Measurements from ENCODE around the gene CHST6.
"Not testable (repeated sequence)": the region's sequence is repeated elsewhere in the genome, so short reads cannot be mapped to it uniquely, and the experiment has no call there.

CHST6 gene

DNA sequence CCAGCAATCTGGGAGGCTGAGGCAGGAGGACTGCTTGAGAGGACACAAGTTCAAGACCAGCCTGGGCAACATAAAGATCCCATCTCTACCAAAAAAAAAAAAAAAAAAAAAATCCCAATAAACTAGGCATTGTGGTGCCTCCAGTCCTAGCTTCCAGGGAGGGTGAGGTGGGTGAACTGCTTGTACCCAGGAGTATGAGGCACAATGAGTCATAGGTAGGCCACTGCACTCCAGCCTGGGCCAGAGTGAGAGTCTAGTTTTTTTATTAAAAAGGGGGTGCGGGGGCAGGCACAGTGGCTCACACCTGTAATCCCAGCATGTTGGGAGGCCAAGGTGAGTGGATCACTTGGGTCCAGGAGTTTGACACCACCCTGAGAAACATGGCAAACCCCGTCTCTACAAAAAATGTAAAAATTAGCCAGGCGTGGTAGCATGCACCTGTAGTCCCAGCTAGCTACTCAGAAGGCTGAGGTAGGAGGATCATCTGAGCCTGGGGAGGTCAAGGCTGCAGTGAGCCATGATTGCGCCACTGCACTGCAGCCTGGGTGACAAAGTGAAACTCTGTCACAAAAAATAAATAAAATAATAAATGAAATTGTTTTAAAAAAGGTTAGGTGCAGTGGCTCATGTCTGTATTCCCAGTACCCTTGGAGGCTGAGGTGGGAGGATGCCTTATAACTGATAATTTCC, 7.8 kb upstream of the CHST6 start:
- FAIRE-seq, result no peak

DNA sequence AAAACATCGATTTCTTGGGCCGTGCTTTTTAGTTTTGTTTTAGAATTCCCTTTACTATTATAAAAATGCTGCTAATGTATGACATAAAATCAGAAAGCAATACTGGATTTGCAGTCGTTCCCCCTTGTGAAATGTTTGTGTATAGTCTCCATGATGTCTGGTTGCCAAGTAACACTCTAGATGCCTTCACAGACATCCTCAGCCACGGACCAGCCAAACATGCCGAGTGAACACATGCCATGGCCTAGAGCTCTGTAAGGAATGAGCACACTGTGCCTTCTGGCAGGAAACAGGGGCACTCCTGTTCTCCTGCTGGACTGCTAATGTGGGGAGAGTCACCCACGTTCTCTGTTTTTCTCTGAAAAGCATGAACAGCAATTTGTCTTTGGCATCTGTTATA, 6.6 kb upstream of the CHST6 start:
- FAIRE-seq, result not testable (repeated sequence)

DNA sequence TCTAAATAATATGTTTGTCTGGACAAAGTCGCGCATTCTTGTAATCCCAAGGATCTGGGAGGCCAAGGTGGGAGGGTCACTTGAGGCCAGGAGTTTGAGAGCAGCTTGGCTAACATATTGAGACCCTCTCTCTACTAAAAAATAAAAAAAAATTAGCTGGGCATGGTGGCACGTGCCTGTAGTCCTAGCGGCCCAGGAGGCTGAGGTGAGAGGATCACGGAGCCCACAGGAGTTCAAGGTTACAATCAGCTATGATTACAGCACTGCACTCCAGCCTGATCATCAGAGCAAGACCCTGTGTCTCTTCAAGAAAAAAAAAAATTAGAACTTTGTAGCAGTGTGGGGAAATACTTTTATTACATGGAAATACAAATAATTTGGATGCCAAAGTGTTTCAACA, 6.1 kb upstream of the CHST6 start:
- no peak for FAIRE-seq

DNA sequence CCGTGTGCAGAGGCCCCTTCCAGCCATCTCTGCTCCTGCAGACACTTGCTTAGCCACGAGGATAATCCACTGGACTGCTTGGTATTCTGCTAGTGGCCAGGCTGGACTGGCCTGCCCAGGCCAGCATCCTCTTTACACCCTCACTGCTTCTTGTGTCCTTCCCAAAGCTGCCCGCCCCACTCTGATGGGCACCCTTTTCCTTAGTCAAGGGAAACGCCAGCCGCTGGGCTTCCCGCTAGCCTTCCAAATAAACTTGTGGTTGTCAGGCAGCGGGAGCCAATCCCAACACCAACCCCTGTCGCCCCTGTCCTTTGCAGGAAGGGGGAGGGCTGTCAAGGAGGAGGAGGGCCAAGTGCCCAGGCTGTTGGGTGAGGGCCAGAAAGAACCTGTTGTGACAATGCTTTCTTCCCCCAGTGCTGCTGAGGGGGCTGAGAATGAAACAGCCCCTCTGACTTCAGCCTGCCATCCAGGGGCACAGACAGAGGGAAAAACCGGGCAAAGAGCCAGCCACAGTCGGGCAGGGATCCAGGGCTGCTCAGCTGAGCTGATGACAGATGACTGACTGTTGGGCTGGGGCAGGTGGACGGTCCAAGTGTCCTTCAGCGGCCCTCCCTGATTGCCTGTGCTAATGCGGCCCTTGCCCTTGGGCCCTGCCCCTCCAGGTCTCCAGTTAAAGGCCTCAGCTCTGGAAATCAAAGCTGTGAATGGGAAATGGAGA, 3.5 kb upstream of the CHST6 start:
- FAIRE-seq, result not testable (repeated sequence)

DNA sequence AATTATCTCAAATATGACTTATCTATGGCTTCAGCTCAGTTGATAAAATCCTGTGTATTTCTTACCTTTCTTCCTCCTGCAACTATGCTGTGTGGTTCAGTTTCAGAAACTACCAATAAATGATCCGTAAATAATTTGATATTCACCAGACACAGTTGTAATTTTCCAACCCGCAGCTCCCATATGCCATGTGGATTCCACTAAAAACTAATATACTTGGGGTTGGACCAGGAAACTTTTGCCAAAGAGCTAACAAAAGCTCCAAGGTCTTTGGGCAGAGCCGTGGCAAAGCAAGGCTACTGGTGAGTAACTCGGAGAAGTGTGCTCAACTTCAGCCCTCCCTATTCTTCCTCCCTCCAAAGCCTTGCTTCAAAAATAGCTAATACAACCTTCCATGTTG, 2.3 kb upstream of the CHST6 start:
- FAIRE-seq, result no peak

DNA sequence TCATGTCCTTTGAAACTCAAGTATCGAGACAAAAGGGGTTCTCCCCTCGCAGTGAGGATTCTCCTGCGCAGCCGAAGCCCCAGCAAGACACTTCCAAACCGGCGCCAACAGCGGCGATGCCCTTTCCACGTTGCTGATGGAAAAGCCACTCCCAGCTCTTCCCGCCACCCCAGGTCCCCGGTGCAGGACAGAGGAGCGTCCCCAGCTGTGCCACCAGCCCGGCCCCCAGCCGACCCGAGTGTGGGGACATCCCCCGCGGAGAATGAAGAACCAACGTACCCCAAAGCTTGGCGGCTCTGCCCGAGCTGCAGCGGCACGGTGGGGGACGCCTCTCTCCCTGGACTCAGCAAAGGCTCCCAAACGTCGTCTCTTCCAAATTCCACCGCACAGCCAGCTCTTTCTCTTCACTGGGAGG, 573 bp downstream of the CHST6 start:
- FAIRE-seq, result no peak

DNA sequence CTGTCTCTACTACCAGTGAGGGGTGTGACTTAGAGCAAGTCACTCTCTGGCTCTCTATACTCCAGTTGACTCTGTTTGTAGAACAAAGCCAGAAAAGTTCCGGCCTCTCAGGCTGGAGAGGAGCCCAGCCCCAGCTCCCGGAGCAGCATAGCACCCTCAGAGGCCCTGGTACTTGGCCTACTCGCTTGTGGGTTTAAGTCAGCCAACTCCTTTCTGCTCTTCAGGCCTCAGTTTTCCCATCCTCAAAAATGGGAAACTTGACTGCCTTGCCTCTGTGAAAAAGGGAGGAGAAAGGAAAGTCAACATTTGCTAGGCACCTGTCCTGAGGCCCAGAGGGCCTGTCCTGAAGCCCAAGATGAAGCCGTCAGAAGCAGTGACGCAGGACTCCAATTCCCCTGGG, 1.1 kb downstream of the CHST6 start:
- FAIRE-seq, result no peak

DNA sequence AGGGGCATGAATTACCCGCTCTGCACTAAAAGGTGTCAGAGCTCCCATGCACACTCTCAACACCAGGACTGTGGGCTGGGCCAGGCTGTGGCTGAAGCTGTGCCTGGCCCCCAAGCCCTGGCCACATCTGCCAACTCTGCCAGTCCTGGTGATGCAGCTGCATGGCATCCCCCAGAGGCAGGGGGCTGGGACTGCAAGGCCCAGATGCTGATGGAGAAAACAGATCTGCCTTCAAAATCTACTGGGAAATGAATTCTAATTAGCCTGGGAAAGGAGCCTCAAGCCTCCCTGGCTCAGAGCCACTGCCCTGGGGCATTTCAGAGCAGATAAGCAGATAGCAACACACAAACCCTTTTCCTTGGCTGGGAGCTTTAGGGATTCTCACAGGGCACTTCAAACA, 3.4 kb downstream of the CHST6 start:
- FAIRE-seq, result no peak

DNA sequence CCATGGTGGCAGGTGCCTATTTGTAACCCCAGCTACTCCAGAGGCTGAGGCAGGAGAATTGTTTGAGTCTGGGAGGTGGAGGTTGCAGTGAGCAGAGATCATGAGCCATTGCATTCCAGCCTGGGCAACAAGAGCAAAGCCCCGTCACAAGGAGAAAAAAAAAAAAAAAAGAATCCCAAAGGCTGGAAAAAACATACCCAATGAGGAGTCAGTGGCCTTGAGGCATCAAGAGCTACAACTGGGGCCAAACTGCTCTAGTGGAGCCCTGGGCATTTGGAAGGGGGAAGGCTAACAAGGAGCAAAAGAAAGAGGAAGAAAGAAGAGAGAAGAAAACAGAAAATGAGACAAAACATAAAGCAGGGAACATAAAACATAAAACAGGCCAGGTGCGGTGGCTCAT, 6.9 kb downstream of the CHST6 start:
- FAIRE-seq, result no peak

DNA sequence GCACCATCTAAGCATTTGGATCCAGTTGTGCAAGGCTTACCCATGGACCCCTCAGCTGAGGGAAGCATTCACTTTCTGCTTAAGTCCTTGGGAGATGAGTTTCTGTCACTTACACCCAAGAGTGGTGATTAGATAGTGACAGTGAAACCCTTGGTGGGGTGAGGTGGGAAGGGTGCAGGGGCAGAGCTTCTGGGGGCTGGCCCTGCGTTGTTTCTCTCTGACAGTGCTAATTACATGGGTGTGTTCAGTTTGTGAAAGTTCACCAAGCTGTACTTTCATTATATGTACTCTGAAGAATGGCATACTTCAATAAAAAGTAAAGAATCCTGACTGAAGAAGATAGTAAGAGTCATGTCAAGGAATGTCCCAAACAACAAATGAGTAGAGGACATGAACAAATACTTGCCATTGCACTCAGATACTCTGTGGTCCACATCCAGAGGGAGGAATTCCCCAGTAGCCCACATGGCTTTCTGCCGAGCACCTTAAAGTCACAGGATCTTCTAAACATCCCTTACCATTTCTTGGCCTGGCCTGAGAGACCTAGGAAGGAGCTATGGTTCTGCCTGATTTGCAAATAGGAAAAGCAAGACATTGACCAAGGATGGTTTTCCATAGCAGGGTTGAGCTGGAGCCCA, 8.4 kb downstream of the CHST6 start:
- no peak for FAIRE-seq

DNA sequence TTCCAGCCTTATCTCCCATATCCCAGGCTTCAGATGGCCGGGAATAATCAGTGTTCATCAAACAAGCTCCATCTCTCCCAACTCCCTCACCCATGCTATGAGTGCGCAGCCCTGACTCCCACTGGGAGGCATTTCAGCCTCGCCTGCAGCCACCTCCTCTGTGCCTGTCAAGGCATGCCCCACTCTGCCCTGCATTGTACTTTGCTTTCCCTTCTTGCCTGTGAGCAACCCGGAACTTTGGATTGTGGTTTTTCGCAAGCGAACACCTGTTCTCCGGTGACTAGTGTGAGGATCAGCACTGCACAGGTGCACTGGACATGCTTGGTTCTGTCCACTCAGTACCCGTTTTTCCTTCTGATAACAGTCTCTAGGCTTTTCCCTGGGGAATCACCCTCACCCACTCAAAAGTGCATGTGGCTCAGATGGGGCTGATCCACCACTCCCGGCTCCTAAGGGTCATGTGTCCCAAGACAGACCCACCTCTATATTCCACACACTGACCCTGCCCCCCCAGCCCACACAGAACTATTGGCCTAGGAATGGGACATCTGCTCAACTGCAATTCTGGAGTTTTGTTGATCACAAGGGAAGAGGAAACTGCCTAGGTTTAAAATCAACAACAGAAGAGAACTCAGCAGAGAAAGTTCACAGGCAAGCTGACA, 9.1 kb downstream of the CHST6 start:
- no peak for FAIRE-seq

DNA sequence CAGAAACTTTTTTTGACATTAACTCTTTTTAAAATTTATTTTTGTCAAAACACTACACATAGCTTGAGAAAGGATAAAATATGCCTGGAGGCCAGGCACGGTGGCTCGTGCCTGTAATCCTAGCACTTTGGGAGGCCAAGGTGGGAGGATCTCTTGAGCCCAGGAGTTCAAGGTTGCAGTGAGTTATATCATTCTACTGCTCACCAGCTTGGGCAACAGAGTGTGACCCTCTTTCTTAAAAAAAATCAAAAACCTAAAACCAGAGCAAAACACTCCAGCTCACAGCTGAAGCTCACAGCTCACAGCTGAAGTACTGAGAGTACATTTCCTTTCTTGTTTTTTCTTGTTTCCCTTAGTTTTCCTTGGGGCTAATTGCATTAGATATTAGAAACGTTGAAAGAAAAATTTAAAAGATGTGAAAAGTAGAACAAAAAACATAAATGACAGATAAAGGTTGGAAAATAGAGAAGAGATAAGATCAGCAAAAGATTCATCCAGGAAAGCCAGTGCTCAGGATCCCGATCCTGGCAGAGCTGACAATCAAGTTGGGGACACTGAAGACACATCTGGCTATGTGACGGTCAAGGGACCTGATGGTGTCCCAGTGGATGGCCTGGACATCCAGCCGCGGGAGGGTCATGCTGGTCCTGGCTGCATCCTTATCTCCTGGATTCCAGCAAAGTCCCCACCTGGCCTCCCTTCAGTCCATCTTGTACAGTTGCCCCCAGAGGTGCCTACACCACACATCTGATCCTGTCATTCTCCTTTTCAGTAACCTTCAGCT, 9.8 kb downstream of the CHST6 start:
- no peak for FAIRE-seq

DNA sequence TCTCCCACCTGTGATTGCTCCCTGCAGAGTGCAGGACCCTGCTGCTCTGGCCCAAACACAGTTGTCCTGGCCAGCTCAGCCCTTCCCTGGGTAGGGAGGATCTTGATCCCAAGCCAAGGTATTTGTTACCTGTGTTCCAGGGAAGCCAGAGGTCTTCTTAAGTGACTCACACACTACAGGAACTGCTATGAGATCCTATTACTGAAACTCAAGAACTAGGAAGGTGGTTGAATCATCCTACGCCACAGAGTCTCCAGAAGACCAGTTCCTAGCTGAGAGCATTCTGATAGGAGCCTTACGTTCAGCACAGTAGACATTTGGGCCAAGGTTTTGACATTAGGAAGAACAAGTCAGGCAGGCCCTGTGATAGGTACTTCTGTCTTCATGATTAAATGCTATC, 12.0 kb downstream of the CHST6 start:
- no peak for FAIRE-seq

DNA sequence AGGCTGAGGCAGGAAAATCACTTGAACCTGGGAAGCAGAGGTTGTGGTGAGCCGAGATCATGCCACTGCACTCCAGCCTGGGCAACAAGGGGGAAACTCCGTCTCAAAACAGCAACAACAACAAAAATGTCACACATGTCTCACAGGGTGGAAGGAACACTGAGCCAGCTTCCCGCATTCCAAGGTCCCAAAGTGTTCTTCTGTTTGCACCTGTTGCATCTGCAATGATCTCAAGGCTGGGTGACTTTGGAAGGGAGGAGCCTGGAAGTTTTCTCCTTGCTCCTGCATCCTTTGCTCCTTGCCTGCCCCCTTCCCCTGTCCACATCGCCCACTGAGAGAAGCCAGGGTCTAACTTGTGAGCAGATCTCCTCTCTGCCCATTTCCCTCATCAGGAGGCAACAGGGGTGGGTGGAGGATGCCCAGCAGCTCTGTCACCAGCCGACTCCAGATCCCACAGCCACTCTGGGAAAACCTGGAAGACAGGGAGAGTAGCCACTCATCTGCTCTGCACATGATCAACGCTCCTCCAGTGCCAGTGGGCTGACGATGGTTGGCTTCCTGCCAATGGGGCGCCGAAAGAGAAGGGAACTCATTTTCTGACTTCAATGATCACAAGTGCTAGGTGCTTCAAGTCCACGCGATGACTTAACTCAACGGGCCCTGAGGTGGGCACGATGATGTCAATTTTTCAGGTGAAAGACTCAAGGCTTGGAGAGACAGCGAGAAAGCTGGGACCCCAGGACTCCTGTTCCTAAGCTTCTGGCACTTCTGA, 12.6 kb downstream of the CHST6 start:
- no peak for FAIRE-seq

DNA sequence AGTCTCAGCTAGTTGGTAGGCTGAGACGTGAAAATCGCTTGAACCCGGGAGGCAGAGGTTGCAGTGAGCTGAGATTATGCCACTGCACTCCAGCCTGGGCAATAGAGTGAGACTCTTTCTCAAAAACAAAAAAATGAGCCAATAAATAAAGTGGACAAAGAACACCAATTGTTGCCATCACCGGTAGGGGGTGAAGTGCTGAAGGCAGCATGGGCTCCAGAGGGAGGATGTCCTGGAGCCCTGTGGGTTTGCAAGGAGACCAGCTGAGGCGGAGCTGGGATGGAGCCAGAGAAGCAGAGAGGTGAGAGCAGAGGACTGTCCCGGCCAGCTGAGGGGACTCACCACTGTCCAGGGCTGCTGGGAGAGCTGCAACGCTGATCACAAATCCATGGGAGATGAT, 13.8 kb downstream of the CHST6 start:
- FAIRE-seq, result no peak

DNA sequence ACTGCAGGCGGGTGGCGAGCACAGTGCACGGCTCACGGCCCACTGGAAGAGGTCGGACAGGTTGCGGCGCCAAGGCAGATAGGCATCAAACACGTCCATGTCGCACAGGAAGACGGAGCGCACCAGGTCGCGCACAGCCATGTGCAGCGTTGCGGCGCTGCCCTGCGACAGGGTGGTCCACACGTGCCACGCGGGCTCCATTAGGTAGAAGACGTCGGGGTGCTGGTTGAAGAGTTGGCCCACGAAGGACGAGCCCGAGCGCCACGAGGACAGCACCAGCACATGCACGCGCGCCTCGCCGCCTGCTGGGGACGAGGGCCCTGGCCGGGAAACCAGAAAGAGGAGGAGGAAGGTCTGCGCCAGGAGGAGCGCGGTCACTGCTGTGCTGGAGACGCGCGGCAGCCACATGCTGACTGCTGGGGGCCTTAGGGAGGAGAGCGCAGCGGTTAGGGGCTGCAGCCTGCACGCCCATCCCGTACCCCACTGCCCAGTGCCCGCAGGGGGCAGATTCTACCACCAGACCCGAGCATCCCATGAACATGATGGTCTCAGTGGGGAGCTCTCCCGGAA, 15.7 kb downstream of the CHST6 start:
- FAIRE-seq, result no peak

DNA sequence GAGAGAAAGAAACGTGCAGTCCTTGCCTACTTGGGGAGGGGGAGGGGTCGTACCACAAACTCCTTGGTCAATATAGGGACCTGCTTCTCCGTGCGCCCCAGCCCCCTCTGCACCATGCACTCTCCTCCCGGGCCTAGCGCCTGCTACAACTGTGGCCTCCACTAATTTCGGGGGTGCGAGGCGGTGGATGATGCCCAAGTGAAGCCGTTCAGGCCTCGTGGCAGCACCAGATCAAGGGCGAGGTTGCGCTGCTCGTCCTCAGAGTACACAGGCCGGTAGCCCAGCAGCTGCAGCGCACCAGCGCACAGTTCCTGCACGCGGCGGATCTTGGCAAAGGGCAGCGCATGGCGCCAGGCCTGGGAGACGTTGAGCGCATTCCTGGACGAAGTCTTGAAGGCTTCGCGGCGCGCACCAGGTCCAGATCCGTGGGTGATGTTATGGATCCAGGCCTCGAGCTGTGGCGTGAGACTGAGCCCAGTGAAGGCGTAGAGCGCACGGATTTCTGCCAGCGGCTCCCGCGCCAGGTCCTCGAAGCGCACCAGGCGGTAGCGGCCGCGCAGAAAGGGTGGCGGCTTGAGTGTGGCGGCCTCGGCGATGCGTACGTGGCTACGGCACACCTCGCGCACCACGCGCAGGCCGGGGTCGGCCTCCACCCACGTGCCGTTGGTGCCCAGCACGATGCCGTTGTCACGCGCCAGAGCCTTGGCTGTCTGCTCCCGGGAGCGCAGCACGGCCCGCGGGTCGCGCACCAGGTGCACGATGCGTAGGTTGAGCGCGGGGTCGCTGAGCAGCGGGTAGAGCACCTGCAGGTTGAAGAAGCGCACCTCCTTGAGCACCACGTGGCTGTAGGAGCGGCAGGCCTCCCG, 16.5 kb downstream of the CHST6 start:
- no peak for FAIRE-seq

DNA sequence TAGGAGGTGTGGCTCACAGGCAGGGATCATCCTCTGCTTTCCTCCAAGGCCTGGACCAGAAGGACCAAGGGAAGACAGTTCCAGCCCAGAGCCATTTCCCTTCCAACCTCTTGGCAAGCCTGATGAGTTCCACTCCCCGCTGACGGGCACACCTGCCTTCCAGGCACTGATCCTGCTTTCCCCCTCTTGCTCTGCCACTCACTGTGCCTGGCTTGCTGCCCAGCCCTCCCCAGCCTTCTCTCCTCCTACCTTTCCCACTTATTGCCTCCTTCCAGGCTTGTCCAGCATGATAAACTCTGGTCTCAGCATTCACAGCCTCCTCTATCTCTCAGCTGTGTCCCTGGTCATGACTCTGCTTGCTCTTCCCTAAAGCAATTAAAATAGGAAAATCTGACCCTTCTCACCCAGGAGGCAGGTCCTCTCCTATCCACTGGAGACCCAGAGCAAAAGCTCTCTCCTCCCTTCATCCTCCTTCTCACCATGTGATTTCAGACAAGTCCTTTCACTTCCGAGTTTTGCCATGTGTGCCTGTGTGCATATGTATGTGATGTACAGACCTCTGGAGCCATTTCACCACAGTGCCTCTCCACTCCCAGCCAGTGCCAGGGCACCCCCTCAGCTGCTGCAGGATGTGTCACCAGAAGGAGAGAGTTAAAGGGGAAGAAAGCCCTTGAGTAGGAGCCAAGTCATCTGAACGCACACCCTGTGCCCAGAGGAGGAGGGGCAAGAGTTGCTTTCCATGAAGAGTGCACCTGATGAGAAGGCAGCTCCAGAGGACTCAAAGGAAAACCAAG, 17.4 kb downstream of the CHST6 start:
- FAIRE-seq, result no peak

DNA sequence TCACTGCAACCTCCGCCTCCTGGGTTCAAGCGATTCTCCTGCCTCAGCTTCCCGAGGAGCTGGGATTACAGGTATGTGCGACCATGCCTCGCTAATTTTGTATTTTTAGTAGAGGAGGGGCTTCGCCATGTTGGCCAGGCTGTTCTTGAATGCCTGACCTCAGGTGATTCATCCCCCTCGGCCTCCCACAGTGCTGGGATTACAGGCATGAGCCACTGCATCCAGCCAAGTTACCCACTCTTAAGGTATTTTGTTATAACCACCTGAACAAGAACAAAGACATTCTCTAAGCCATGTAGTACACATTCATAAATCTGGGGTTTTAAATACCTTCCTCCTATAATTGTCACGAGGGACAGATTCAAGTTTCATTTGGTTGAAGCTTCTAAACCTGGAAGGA, 18.4 kb downstream of the CHST6 start:
- FAIRE-seq, result no peak

DNA sequence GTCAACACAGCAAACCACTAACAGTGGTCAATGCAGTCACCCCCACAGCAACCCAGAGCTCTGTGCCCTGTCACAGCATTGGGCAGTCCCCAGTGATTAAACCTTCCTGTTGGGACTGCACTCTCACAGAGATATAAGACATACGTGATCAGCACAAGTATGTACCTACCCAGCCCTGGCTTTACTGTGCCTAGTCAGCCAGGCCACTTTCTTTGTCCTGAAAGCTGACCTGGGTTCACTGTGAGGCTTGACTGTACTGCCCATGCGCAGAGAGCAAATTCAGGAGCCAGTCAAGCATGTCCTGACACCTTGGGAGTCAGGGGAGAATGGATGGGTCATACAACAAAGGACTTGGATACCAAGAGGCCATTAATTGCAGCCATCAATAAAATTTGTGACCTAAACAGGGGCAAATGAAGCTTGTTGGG, 19.8 kb downstream of the CHST6 start:
- no peak for FAIRE-seq

Measured in G401.6 (cell line).